K562 (cell line): ENCODE results near the gene PLXNB3. TPM values are rescaled to one million over a fixed set of nuclear protein-coding genes. Genes with fewer than 3 reads are reported as not detected.

ENCODE experiments used
- ATAC-seq: fragments of 200-7000 bp; cut with Tn5 transposase; 3 replicates; pipeline ENCODE4 v1.9.1; 2020; ENCODE audit warnings: moderate library complexity
- BruUV-seq: library from RNA; stranded (reverse); fragments of 400-500 nt; replicated peaks from 2 replicates; lab custom pipeline; 2021; lab: Mats Ljungman, UMichigan
- CTCF ChIA-PET: fragments of 300-600 bp; formaldehyde crosslinking; extraction: SDS; loops from one replicate; lab custom pipeline; 2021; ENCODE audit warnings: low intra/inter-chr PET ratio; lab: Yijun Ruan, JAX
- POLR2A ChIA-PET: fragments of 300-600, 350-650 bp; sonication (Branson Sonifier 250); formaldehyde crosslinking; extraction: SDS; loops from one replicate; lab custom pipeline; 2021; ENCODE audit warnings: antibody characterized with exemption, inconsistent platforms; lab: Yijun Ruan, JAX
- DNase-seq, 4 experiments: peaks; one replicate each; pipeline versions ENCODE4 v3.0.0 to v3.0.0-alpha.2; 2011 to 2018; ENCODE audit warnings: low spot score in 3 of 4, mixed read lengths in 3 of 4; ENCODE audit errors: extremely low read depth in 1 of 4
- FAIRE-seq: peaks from 2 replicates; lab custom pipeline; 2011; peaks lifted over from hg19 to GRCh38; lab: Jason Lieb, UNC
- H2AFZ ChIP-seq: 2 replicates; pipeline ENCODE4 v1.6.0; 2011; ENCODE audit warnings: low read depth, low read length, control low read depth, inconsistent platforms
- H3K27ac ChIP-seq: fragments of 200-600 bp; 3 replicates; pipeline ENCODE4 v1.8.0; 2011; ENCODE audit warnings: low read depth, mild to moderate bottlenecking, control low read depth, inconsistent platforms, low read length, moderate library complexity, mixed read lengths; ENCODE audit errors: extremely low read depth
- H3K27me3 ChIP-seq, 2 experiments: fragments of 300-600 bp in 1 of 2; 2 replicates in 1 of 2; 3 replicates in 1 of 2; pipeline versions ENCODE4 v1.6.0 to v1.8.0; 2011; ENCODE audit warnings: inconsistent platforms in 2 of 2, low read length in 2 of 2, mild to moderate bottlenecking in 1 of 2, mixed read lengths in 1 of 2, moderate library complexity in 1 of 2; ENCODE audit not compliant: control insufficient read depth in 2 of 2, insufficient read depth in 2 of 2
- H3K36me3 ChIP-seq: fragments of 300-600 bp; 3 replicates; pipeline ENCODE4 v1.8.0; 2011; ENCODE audit warnings: mild to moderate bottlenecking, low read length, inconsistent platforms; ENCODE audit not compliant: control insufficient read depth, insufficient read depth
- H3K4me1 ChIP-seq, 2 experiments: fragments of 200-600 bp in 1 of 2; replicated peaks in 1 of 2; 2 replicates in 1 of 2; 3 replicates in 1 of 2; pipeline versions ENCODE4 v1.5.1 to v1.8.0; 2011; ENCODE audit warnings: inconsistent platforms in 2 of 2, low read length in 2 of 2, mild to moderate bottlenecking in 1 of 2, mixed read lengths in 1 of 2, moderate library complexity in 1 of 2; ENCODE audit not compliant: control insufficient read depth in 2 of 2, insufficient read depth in 2 of 2
- H3K4me2 ChIP-seq: 2 replicates; pipeline ENCODE4 v1.6.1; 2011; ENCODE audit warnings: low read length, control low read depth, inconsistent platforms, mixed read lengths; ENCODE audit not compliant: insufficient read depth
- H3K4me3 ChIP-seq: fragments of 200-600 bp; sonication (generic), shearing (Covaris generic); 2 replicates; pipeline ENCODE4 v1.5.1; 2016; ENCODE audit warnings: control low read depth, inconsistent platforms
- H3K79me2 ChIP-seq: fragments of 200-600 bp; 3 replicates; pipeline ENCODE4 v1.8.0; 2011; ENCODE audit warnings: low read length, inconsistent platforms; ENCODE audit not compliant: control insufficient read depth, insufficient read depth
- H3K9ac ChIP-seq, 2 experiments: 2 replicates each; pipeline versions ENCODE4 v1.6.0 to v1.6.1; 2011; ENCODE audit warnings: low read depth in 2 of 2, low read length in 2 of 2, control low read depth in 1 of 2, inconsistent platforms in 1 of 2, mild to moderate bottlenecking in 1 of 2, mixed read lengths in 1 of 2; ENCODE audit not compliant: insufficient read depth in 1 of 2
- H3K9me1 ChIP-seq: one replicate; pipeline ENCODE4 v1.6.0; 2011; ENCODE audit warnings: inconsistent platforms, mild to moderate bottlenecking, low read length, moderate library complexity; ENCODE audit not compliant: control insufficient read depth, insufficient read depth
- H3K9me3 ChIP-seq: replicated peaks from 2 replicates; pipeline ENCODE4 v1.5.1; 2011; ENCODE audit warnings: low read depth, low read length, inconsistent platforms; ENCODE audit not compliant: control insufficient read depth, insufficient read depth
- H4K20me1 ChIP-seq: replicated peaks from 2 replicates; pipeline ENCODE4 v1.6.1; 2011; ENCODE audit warnings: low read length, inconsistent platforms, mixed read lengths; ENCODE audit not compliant: control insufficient read depth, insufficient read depth
- ETV5 ChIP-seq: sonication (generic); formaldehyde crosslinking; IDR thresholded peaks from 2 replicates; pipeline ENCODE4 v1.4.0; 2020; ENCODE audit warnings: low read depth, mild to moderate bottlenecking, missing genetic modification reagents
- HMGN3 ChIP-seq: IDR thresholded peaks from 2 replicates; pipeline ENCODE4 v1.6.1; 2011; ENCODE audit warnings: borderline replicate concordance, low read depth, mild to moderate bottlenecking, mixed read lengths, low read length; ENCODE audit not compliant: insufficient read length; ENCODE audit errors: extremely low read depth
- POLR2G ChIP-seq: fragments of 200-400 bp; formaldehyde crosslinking; IDR thresholded peaks from 2 replicates; pipeline ENCODE4 v1.6.1; 2017; ENCODE audit warnings: low read depth, mild to moderate bottlenecking, antibody characterized with exemption, low read length, moderate library complexity
- SREBF1 ChIP-seq: fragments of 150-350 bp; IDR thresholded peaks from 2 replicates; pipeline ENCODE4 v1.6.1; 2014; ENCODE audit warnings: antibody characterized with exemption, low read depth, low read length, borderline replicate concordance
- WGBS: fragments of 100-300 bp; shearing (Covaris generic); methylation state at CpG from one replicate; pipeline ENCODE4 v1.1.6; 2016; ENCODE audit warnings: low coverage, mixed read lengths; ENCODE audit not compliant: insufficient coverage; ENCODE audit errors: missing lambda C conversion rate; 5-methylcytosine and 5-hydroxymethylcytosine counted together
- in situ Hi-C: fragments of 300-500 bp; cut with MboI; formaldehyde crosslinking; loops from 4 replicates; pipeline ENCODE4 v1.15.0; 2018; ENCODE audit warnings: inconsistent platforms, mixed read lengths
- intact Hi-C: fragments of 100-400 bp; cut with micrococcal nuclease; formaldehyde crosslinking; loops from 2 replicates; pipeline ENCODE4 v1.14.2; 2022
- polyA plus RNA-seq, 8 experiments: library from polyadenylated mRNA; depleted of rRNA in 4 of 8; stranded (reverse) in 5 of 8; unstranded in 3 of 8; fragments of >200 nt; fragmentation: Nextera tagmentation in 2 of 8; fragmentation: Illumina TruSeq in 1 of 8; extraction: Ambion mirVana in 2 of 8; extraction: Trizol in 1 of 8; gene quantifications; 2 replicates each; pipeline versions ENCODE4 v1.2.1 to v1.2.3, GENCODE V29; 2011 to 2014; ENCODE audit warnings: inconsistent platforms in 1 of 8, missing spikeins in 1 of 8
- total RNA-seq, 7 experiments: library from RNA; depleted of rRNA in 6 of 7; stranded (reverse); fragments of >200 nt in 6 of 7; fragmentation: Illumina TruSeq in 2 of 7; extraction: Trizol in 2 of 7; gene quantifications; 2 replicates each; pipeline versions ENCODE4 v1.2.1 to v1.2.3, GENCODE V29; 2011 to 2021; ENCODE audit warnings: low replicate concordance in 1 of 7

The PLXNB3 gene
- total and polyA plus RNA-seq, 9 of the 15 experiments (the other 6 are each of a cell fraction or from before 2014, with no cell fraction given) = 0.22 to 2.0 (median 1.4) TPM; not detected in 2

DNA sequence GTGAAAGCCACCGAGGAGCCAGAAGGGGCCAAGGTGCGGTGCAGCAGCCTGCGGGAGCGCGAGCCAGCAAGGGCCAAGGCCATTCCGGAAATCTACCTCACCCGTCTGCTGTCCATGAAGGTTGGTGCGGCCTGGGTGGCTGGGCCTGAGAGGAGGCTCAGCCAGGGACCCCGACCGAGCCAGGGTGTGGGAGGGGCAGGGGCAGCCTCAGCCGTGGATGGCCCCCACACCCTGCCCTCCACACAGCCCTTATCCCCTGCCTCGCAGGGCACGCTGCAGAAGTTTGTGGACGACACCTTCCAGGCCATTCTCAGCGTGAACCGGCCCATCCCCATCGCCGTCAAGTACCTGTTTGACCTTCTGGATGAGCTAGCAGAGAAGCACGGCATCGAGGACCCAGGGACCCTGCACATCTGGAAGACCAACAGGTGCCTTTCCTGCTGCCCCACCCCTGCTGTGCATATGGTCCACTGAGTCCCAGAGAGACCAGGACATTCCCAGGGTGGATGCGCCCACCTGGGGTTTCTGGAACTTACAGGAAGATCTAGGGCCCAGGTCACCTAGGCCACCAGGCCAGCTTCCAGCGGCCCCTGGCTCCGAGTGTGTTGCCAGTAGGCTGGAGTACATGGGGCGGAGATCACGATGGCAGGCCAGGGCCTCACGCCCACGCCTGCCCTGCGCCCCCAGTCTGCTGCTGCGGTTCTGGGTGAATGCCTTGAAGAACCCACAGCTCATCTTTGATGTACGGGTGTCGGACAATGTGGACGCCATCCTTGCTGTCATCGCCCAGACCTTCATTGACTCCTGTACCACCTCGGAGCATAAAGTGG lies 13.4 kb downstream of the PLXNB3 start:
- WGBS = 76% methylated on average over 8 of the region's 34 CpGs
- ChIA-PET CTCF (no interaction called here), POLR2A (interaction anchor here (0.6 to 0.8 kb wide), 4 partner anchors 8 to 591 kb away, joined by 3 to 4 read pairs (median 3); no protein-coding TSS in a partner anchor)
- TF ChIP-seq SREBF1 (no peak), POLR2G (peak; percentile 61)
- ATAC-seq (no peak), DNase-seq (no peak), FAIRE-seq (no peak)
- Histone ChIP-seq H3K9ac (peak overlapping the region in 1 of 2 experiments; percentile 78; a peak in 2 of 4 replicates), H3K4me1 (peaks cover 8 to 84% of the 10 kb centered on the region in 2 experiments; a peak in 4 of 5 replicates), H2AFZ (no peak overlapping the region), H3K27me3 (no peaks in the 10 kb centered on the region), H3K4me2 (0 out of 2 replicates have a peak overlapping the region, but pooled peaks have one; percentile 60), H3K9me1 (peaks cover 6% of the 10 kb centered on the region), H3K4me3 (no peak overlapping the region), H3K79me2 (no peaks in the 10 kb centered on the region), H3K36me3 (no peaks in the 10 kb centered on the region), H3K27ac (no peak overlapping the region), H4K20me1 (no peaks in the 10 kb centered on the region), H3K9me3 (no peaks in the 10 kb centered on the region)
- no TSS peak for BruUV-seq
- in situ Hi-C loops = no loop called here
- intact Hi-C loops = no loop called here

DNA sequence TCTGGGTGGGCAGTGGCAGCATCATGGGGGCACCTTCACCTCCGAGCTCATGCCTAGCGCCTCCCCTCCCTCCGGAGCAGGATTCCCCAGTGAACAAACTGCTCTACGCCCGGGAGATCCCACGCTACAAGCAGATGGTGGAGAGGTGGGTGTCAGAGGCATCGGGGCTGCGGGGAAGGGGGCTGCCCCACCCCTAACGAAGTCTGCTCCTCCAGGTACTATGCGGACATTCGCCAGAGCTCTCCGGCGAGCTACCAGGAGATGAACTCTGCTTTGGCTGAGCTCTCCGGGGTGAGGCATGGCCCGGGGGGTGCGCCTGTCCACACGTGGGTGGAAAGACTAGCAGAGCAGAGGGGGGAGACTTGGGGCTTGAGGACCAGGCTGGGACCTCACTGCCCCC lies 14.1 kb downstream of the PLXNB3 start:
- FAIRE-seq = no peak
- no peaks in the 10 kb centered on the region for H3K79me2 ChIP-seq
- ChIA-PET POLR2A (interaction anchor here (0.7 to 0.8 kb wide), 3 partner anchors 9 to 590 kb away, joined by 3 to 4 read pairs (median 3); no protein-coding TSS in a partner anchor), CTCF (no interaction called here)
- H4K20me1 ChIP-seq = no peaks in the 10 kb centered on the region
- 76% methylated on average over 7 of the region's 17 CpGs for WGBS
- peaks cover 8 to 84% of the 10 kb centered on the region in 2 experiments; a peak in 4 of 5 replicates for H3K4me1 ChIP-seq
- no peak overlapping the region for H2AFZ ChIP-seq
- ATAC-seq = no peak
- H3K4me2 ChIP-seq = no peak overlapping the region
- no peak overlapping the region for H3K27ac ChIP-seq
- H3K4me3 ChIP-seq = no peak overlapping the region
- no TSS peak for BruUV-seq
- peaks cover 2% of the 10 kb centered on the region; the same call in 1 of the 3 replicates for H3K36me3 ChIP-seq
- in situ Hi-C loops = no loop called here
- H3K9ac ChIP-seq = peak overlapping the region in 1 of 2 experiments; percentile 26; a peak in 1 of 4 replicates
- TF ChIP-seq HMGN3 (peak; percentile 9), ETV5 (CRISPR knock-in tag) (no peak)
- TF ChIP-seq, all 486 proteins: peak for 1
- no peaks in the 10 kb centered on the region for H3K27me3 ChIP-seq
- intact Hi-C loops = no loop called here
- DNase-seq = no peak
- H3K9me1 ChIP-seq = peaks cover 6% of the 10 kb centered on the region
- H3K9me3 ChIP-seq = no peaks in the 10 kb centered on the region
